ENCODE results near the gene NTHL1. TPM values are rescaled to one million over a fixed set of nuclear protein-coding genes. Genes with fewer than 3 reads are reported as not detected.

Gene NTHL1
- total RNA-seq, 3 donors from 2014 or later, result 30.5 to 43.5 (median 34.8) TPM

- H3K9me3 Mint-ChIP-seq, result no peaks in the 10 kb centered on the region
- peaks cover 9% of the 10 kb centered on the region for H3K36me3 Mint-ChIP-seq (ENCODE audit: insufficient read depth)
- H3K4me3 Mint-ChIP-seq, result no peak overlapping the region
These were observed 47.6 kb downstream of the NTHL1 start for GRCh38 chr16:1999866-2000514.

DNA sequence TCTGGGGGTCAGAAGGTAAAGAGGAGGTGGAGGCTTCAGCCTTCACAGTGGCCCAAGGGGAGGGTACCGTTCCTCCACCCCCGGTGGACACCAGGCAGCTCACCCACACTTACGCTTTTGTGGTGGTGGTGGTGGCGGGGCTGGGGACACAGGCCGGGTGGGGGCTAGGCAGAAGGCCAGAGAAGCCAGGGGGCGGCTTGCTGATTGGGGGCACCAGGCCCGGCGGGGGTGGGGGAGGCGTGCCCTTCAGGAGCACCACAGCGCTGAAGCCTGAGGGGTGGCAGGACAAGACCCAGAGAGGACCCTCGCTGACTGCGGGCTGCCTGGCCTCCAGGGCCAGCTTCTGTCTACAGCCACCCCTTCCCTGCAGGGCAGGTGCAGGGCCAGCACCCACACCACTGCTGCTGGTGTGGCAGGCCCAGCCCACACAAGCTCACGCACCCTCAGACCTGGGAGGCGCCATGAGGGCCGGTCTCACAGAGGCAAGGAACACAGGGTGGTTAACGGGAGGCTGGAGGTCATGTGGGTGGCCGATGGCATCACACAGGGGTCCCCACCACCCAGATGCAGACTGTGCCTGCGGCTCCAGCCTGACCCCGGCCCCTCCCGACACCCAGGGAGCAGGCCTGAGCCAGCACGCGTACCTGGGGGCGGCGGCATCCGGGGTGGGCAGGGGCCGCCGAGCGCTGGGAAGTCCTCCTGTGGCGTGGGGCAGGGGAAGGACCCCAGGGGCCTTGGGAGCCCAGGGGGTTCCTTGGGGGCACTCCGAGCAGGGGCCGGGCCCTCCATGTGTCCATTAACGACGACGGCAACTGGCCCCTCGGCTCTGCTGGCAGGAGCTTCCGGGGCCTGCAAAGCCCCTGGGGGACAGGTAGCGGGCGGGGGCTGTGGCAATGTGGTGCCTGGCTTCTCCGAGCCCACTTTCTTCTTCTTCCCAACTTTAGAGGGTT, 48.5 kb downstream of the NTHL1 start:
- DNase-seq (no peak), ATAC-seq (no peak)
- H3K36me3 Mint-ChIP-seq (ENCODE audit: insufficient read depth), result peaks cover 9% of the 10 kb centered on the region
- H3K4me1 Mint-ChIP-seq (ENCODE audit: low read depth), result peaks cover 3% of the 10 kb centered on the region
- H3K9me3 Mint-ChIP-seq, result no peaks in the 10 kb centered on the region
- no peak overlapping the region for H3K4me3 Mint-ChIP-seq
- H3K27me3 Mint-ChIP-seq (ENCODE audit: low read depth), result no peaks in the 10 kb centered on the region

More at GRCh38 chr16:1999866-2000514, 47.6 kb downstream of the NTHL1 start:
- ATAC-seq (no peak), DNase-seq (no peak)
- H3K27me3 Mint-ChIP-seq (ENCODE audit: low read depth), result no peaks in the 10 kb centered on the region
- H3K4me1 Mint-ChIP-seq (ENCODE audit: low read depth), result peaks cover 4% of the 10 kb centered on the region

DNA sequence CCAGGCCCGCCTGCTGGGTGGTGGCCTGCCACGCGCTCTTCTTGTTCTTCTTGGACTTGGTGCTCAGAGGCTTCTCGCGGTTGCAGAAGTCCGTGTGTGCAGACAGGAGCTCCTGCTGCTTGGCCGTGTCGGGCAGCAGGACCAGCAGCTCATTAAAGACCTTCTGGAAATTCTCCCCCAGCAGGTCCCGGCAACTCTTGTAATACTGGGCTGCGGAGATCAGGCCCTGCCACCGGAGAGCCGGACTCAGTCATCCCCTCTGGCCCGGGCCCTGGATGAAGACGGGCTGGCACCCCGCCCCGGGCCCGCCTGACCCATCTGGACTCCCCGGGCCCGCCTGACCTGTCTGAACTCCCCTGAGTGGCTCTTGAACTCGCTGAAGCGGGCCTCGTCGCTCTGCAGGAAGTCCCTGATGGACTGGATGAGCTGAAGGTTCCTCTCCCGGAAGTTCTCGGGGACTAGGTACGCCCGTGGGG, 49.2 kb downstream of the NTHL1 start:
- DNase-seq (no peak), ATAC-seq (no peak)
- H3K27me3 Mint-ChIP-seq (ENCODE audit: low read depth), result no peaks in the 10 kb centered on the region
- no peaks in the 10 kb centered on the region for H3K9me3 Mint-ChIP-seq
- H3K36me3 Mint-ChIP-seq (ENCODE audit: insufficient read depth), result peaks cover 9% of the 10 kb centered on the region
- H3K4me1 Mint-ChIP-seq (ENCODE audit: low read depth), result peaks cover 9% of the 10 kb centered on the region
- H3K4me3 Mint-ChIP-seq, result no peak overlapping the region

- no peak overlapping the region for H3K4me3 Mint-ChIP-seq
- H3K27me3 Mint-ChIP-seq (ENCODE audit: low read depth), result no peaks in the 10 kb centered on the region
- H3K4me1 Mint-ChIP-seq (ENCODE audit: low read depth), result peaks cover 10% of the 10 kb centered on the region
- H3K36me3 Mint-ChIP-seq (ENCODE audit: insufficient read depth), result peaks cover 9% of the 10 kb centered on the region
- ATAC-seq, result no peak
- H3K9me3 Mint-ChIP-seq, result no peaks in the 10 kb centered on the region
- DNase-seq, result no peak
These were observed 49.9 kb downstream of the NTHL1 start for GRCh38 chr16:1997494-1998359.

DNA sequence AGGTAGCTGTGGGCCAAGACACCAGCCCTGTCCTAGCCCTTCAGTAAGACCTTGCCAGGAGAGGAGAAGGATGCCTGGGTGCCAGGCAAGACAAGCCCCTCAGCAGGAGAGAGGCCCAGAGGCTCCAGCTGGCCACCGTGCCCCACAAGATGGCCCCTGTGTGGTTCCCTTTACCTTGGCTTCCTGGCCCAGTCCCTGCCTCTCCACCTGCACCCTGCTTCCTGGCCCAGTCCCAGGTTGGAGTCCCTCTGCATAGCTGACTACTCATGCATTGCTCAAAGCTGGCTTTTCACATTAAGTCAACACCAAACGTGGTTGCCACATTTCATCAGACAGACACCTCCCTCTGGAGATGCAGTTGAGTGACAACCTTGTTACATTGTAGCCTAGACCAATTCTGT, 53.9 kb downstream of the NTHL1 start:
- peaks cover 7% of the 10 kb centered on the region for H3K27me3 Mint-ChIP-seq (ENCODE audit: low read depth)

DNA sequence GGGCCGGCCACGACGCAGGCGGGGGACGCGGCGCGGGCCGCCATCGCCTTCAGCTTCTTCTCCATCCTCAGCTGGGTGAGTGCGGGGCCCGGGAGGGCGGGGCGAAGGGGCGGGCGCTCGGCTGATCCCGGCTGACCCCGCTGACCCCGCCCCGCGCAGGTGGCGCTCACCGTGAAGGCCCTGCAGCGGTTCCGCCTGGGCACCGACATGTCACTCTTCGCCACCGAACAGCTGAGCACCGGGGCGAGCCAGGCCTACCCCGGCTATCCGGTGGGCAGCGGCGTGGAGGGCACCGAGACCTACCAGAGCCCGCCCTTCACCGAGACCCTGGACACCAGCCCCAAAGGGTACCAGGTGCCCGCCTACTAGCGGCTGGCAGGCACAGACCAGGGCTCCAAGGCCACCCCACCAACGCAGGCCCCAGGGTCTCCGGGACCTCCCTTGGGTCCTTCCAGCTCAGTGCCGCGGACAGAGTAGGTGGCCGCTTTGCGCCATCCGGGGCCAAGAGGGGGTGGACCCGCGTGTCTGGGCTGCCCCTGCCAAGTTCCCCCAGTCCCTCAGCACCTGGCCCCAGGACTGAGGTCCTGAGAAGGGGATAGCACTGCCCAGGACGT, 54.8 kb downstream of the NTHL1 start:
- no peak for ATAC-seq
- Mint-ChIP-seq H3K27me3 (ENCODE audit: low read depth) (peaks cover 11% of the 10 kb centered on the region), H3K4me3 (no peak overlapping the region), H3K9me3 (no peaks in the 10 kb centered on the region), H3K36me3 (ENCODE audit: insufficient read depth) (no peaks in the 10 kb centered on the region), H3K4me1 (ENCODE audit: low read depth) (peaks cover 23% of the 10 kb centered on the region)
- DNase-seq, result no peak

More for the DNA sequence above, 53.9 kb downstream of the NTHL1 start:
- DNase-seq, result no peak
- no peaks in the 10 kb centered on the region for H3K9me3 Mint-ChIP-seq
- no peak overlapping the region for H3K4me3 Mint-ChIP-seq
- peaks cover 23% of the 10 kb centered on the region for H3K4me1 Mint-ChIP-seq (ENCODE audit: low read depth)
- ATAC-seq, result no peak
- H3K36me3 Mint-ChIP-seq (ENCODE audit: insufficient read depth), result peaks cover 2% of the 10 kb centered on the region

DNA sequence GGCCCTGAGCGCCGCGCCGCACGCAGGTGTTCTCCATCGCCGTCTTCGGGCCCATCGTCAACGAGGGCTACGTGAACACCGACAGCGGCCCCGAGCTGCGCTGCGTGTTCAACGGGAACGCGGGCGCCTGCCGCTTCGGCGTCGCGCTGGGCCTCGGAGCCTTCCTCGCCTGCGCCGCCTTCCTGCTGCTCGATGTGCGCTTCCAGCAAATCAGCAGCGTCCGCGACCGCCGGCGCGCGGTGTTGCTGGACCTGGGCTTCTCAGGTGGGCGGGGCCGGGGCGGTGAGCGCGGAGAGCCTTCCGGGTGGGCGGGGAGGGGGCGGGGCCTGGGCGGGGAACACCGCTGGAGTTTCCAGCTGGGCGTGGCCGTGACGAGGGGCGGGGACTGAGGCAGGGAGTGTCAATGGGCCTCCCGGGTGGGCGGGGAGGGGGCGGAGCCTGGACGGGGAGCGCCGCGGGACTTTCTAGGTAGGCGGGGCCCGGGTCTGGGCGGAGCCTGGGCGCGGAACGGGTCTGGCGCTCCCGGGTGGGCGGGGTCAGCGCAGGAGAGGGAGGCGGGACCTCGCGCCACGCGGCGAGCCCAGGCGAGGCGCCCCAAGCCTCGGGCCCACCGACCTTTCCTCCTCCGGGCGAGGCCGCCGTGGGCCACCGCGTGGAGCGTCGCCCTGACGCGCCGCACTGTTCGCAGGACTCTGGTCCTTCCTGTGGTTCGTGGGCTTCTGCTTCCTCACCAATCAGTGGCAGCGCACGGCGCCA, 55.5 kb downstream of the NTHL1 start:
- peaks cover 23% of the 10 kb centered on the region for H3K4me1 Mint-ChIP-seq (ENCODE audit: low read depth)
- DNase-seq, result peak; percentile 99
- ATAC-seq, result peak; percentile 68 to 80

DNA sequence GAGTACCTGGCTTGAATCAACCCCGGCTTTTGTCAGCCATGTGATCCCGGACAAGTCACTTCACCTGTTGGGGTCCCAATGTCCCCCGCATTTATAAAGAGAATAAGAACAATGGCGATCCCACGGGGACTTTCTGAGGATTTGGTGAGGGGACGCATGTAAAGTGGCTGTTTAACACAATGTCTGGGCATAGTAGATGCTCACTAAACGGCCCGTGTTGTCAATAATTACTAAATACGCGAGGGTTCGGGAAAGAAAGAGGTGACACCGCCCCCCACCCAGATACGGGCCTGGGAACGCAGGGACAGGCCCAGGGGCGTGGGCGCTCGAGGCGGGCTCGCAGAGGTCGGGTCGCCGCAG, 56.1 kb downstream of the NTHL1 start:
- Mint-ChIP-seq H3K4me1 (ENCODE audit: low read depth) (peaks cover 23% of the 10 kb centered on the region), H3K36me3 (ENCODE audit: insufficient read depth) (no peaks in the 10 kb centered on the region), H3K9me3 (no peaks in the 10 kb centered on the region), H3K27me3 (ENCODE audit: low read depth) (peaks cover 11% of the 10 kb centered on the region), H3K4me3 (peak overlapping the region; percentile 70)
- ATAC-seq (no peak), DNase-seq (no peak)

More for the DNA sequence above, 55.5 kb downstream of the NTHL1 start:
- peaks cover 11% of the 10 kb centered on the region for H3K27me3 Mint-ChIP-seq (ENCODE audit: low read depth)
- peak overlapping the region; percentile 70 for H3K4me3 Mint-ChIP-seq
- H3K36me3 Mint-ChIP-seq (ENCODE audit: insufficient read depth), result no peaks in the 10 kb centered on the region
- H3K9me3 Mint-ChIP-seq, result no peaks in the 10 kb centered on the region

DNA sequence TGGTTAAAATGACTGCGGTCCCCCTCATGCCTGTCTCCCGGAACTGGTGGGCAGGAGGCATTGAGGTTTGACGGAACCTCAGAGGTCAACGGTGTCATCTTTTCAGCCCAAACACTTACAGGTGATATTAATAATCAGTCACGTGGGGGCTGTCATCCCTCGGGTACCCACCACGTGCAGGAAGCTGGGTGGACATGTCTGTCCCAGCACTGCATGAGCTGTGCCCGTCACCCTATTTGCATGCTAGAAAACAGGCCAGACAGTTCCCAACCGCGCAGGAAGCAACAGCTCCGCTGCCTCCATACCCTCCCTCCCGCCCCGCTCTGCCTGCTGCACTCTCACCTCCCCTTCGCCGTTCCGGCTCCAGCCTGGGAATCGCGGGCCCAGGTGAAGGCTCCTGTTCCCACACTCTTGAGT, 56.5 kb downstream of the NTHL1 start:
- Mint-ChIP-seq H3K27me3 (ENCODE audit: low read depth) (peaks cover 11% of the 10 kb centered on the region), H3K36me3 (ENCODE audit: insufficient read depth) (no peaks in the 10 kb centered on the region), H3K4me1 (ENCODE audit: low read depth) (peaks cover 23% of the 10 kb centered on the region), H3K4me3 (peak overlapping the region; percentile 70), H3K9me3 (no peaks in the 10 kb centered on the region)
- DNase-seq (peak; percentile 43), ATAC-seq (peak; percentile 21 to 39)

- H3K4me3 Mint-ChIP-seq, result peak overlapping the region; percentile 70
- ATAC-seq (no peak), DNase-seq (no peak)
- peaks cover 3% of the 10 kb centered on the region for H3K36me3 Mint-ChIP-seq (ENCODE audit: insufficient read depth)
- peaks cover 21% of the 10 kb centered on the region for H3K4me1 Mint-ChIP-seq (ENCODE audit: low read depth)
- H3K9me3 Mint-ChIP-seq, result no peaks in the 10 kb centered on the region
- peaks cover 11% of the 10 kb centered on the region for H3K27me3 Mint-ChIP-seq (ENCODE audit: low read depth)
These were observed 57.1 kb downstream of the NTHL1 start for GRCh38 chr16:1990351-1991134.

- H3K27me3 Mint-ChIP-seq (ENCODE audit: low read depth), result peaks cover 11% of the 10 kb centered on the region
- H3K36me3 Mint-ChIP-seq (ENCODE audit: insufficient read depth), result peaks cover 3% of the 10 kb centered on the region
- H3K4me1 Mint-ChIP-seq (ENCODE audit: low read depth), result peaks cover 26% of the 10 kb centered on the region
- H3K9me3 Mint-ChIP-seq, result no peaks in the 10 kb centered on the region
- no peak overlapping the region for H3K4me3 Mint-ChIP-seq
- DNase-seq, result no peak
- no peak for ATAC-seq
These were observed 57.6 kb downstream of the NTHL1 start for GRCh38 chr16:1990101-1990350.
